DLD1 (cell line): Measurements from ENCODE around the gene DTD2.

ENCODE experiments used
- in situ Hi-C: cut with HindIII; loops from 2 replicates; pipeline ENCODE4 v1.10.0; 2017; ENCODE audit warnings: low sequenced_read_pairs

DTD2 gene

GRCh38 chr14:31408421-31408820, 48.9 kb downstream of the DTD2 start:
- in situ Hi-C loops: no loop called here

- in situ Hi-C loops: no loop called here
These were observed 51.6 kb downstream of the DTD2 start for GRCh38 chr14:31405599-31406232.

- in situ Hi-C loops: no loop called here
These were observed 52.2 kb downstream of the DTD2 start for GRCh38 chr14:31405106-31405505.

- in situ Hi-C loops: no loop called here
These were observed 53.6 kb downstream of the DTD2 start for GRCh38 chr14:31403707-31404106.

GRCh38 chr14:31402764-31403439, 54.4 kb downstream of the DTD2 start:
- in situ Hi-C loops: no loop called here

- in situ Hi-C loops: no loop called here
These were observed 55.9 kb downstream of the DTD2 start for GRCh38 chr14:31401369-31401932.

GRCh38 chr14:31400031-31400638, 57.2 kb downstream of the DTD2 start:
- in situ Hi-C loops: no loop called here
